ENCODE results near the gene EZH2. TPM values are rescaled to one million over a fixed set of nuclear protein-coding genes. Genes with fewer than 3 reads are reported as not detected.

The EZH2 gene
- 0.68 and 2.0 TPM in 2 replicates for total RNA-seq

DNA sequence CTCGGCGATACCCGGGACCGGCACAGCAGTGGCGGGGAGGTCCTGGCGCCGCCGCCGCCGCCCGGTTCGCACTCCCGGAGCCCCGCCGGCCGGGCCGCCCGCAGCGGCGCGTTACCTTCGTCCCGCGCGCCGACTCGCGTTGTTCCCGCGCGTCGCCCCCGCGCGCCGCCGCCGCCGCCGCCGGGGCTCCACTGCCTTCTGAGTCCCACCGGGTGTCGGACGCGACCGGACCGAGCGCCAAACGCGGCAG lies at the start of gene EZH2:
Gene EZH2 (minus strand): TSS at position 243 of the 250 bp plus-strand sequence. CDS start 36,993 bp downstream, outside the sequence.

Other genes starting within 250 kb of the EZH2 start
- gene CUL1, start 185.4 kb downstream of the EZH2 start, total RNA-seq = 34.5 and 40.7 TPM in 2 replicates
- gene PDIA4, start 144.2 kb upstream of the EZH2 start, total RNA-seq = 207 and 246 TPM in 2 replicates
- gene ZNF786, start 206.4 kb upstream of the EZH2 start, total RNA-seq = 4.7 and 5.2 TPM in 2 replicates
- gene ZNF425, start 242.0 kb upstream of the EZH2 start, total RNA-seq = 2.4 and 3.5 TPM in 2 replicates